ENCODE measurements around the gene R3HDM2.
"Not testable (repeated sequence)": the region's sequence is repeated elsewhere in the genome, so short reads cannot be mapped to it uniquely, and the experiment has no call there.

The R3HDM2 gene

DNA sequence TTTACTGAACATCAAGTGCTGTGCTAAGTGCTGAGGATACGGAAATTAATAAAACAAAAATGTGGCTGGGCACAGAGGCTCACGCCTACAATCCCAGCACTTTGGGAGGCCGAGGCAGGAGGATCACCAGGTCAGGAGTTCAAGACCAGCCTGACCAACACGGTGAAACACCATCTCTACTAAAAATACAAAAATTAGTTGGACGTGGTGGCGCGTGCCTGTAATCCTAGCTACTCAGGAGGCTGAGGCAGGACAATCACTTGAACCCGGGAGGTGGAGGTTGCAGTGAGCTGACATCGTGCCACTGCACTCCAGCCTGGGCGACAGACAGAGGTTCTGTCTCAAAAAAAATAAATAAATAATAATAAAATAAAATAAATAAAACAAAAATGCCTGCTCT, 3.9 kb downstream of the R3HDM2 start:
- DNase-seq (ENCODE audit: low read depth in 2 of 2): not testable (repeated sequence)

DNA sequence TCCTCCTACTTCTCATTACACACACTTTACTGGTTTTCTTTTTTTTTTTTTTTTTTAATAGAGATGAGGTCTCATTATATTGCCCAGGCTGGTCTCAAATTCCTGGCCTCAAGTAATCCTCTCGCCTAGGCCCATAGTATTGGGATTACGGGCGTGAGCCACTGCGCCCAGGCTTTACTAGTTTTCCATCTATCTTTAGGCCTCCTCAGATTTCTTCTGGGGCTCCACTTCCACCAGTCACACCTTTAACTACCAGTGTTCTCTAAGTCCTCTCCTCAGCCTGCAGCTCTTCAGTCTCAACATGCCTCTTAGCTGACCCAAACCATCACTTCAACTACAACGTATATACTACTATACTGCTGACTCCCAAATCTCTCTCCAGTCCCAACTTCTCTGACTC, 10.4 kb downstream of the R3HDM2 start:
- no peak for DNase-seq (ENCODE audit: low read depth in 2 of 2)

DNA sequence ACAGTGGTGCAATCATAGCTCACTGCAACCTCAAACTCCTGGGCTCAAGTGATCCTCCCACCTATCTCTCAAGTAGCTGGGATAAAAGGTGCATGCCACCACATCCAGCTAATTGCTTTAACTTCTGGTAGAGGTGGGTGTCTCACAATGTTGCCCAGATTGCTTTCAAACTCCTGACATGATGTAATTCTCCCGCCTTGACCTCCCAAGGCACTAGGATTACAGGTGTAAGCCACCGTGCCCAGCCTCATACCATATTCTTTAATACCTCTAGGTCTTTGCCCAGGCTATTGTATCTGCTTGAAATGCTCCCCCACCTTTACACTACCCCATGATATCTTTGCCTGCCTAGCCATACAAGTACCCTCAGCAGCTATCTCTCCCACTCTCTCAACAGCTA, 11.3 kb downstream of the R3HDM2 start:
- DNase-seq (ENCODE audit: low read depth in 2 of 2): no peak

DNA sequence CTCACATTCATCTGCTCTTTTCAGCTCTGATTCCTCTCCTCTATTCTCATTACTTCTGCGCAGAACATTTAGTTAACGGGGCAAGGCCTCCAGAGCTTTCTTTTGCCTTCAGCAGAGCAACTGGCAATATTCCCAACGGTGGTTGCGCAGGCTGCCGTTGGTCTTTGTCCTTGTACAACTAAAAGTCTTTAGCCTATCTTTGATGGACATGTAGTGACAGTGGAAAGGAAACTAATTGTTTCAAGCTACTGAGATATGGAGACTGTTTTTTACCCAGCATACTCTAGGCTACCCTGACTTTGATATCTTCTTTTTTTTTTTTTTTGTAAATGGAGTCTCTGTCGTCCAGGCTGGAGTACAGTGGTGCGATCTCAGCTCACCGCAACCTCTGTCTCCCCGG, 12.6 kb downstream of the R3HDM2 start:
- DNase-seq (ENCODE audit: low read depth in 2 of 2): no peak

DNA sequence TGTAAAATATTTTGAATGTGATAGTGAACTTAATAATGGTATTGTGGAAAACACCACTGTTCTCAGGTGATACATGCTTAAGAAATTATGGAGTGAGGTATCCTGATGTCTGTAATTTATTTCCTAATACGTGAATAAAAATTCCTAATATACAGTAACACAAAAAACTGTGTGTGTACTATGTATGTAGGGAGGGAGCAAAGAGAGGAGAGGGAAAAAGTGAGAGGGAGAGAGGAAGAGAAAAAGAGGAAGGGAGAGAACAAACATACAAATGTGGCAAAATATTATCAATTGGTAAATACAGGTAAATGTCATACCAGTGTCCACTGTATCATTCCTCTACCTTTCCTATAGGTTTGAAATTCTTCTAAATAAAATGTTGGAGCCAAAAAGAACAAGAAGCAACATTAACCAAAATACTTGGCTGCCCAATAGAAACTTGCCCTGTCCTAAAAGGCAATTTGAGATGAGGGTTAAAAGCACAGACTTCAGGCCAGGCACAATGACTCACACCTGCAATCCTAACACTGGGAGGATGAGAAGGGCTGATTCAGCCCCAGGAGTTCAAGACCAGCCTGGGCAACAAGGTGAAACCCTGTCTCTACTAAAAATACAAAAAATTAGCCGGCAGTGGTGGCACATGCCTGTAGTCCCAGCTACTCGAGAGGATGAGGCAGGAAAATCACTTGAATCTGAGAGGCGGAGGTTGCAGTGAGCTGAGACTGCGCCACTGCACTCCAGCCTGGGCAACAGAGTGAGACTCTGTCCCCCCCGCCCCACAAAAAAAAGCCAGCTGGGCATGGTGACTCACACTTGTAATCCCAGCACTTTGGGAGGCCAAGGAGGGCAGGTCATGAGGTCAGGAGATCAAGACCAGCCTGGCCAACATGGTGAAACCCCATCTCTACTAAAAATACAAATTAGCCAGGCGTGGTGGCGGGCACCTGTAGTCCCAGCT, 14.5 kb downstream of the R3HDM2 start:
- DNase-seq (ENCODE audit: low read depth in 2 of 2): no peak

DNA sequence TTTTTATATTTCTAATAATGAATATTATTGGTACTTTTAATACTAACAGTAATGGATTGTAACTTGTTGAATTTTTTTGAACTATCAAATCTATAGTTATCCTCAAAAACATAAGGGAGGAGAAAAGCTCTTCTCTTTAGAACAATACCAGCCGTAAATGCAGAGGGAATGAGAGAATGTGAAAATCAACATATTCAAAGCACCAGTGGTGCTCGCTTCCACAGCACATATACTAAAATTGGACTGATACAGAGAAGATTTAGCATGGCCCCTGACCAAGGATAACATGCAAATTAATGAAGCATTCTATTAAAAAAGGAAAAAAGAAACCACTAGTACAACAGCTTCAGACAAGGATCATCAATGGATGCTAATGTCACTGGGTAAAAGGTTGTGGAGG, 15.8 kb downstream of the R3HDM2 start:
- DNase-seq (ENCODE audit: low read depth in 2 of 2): no peak

DNA sequence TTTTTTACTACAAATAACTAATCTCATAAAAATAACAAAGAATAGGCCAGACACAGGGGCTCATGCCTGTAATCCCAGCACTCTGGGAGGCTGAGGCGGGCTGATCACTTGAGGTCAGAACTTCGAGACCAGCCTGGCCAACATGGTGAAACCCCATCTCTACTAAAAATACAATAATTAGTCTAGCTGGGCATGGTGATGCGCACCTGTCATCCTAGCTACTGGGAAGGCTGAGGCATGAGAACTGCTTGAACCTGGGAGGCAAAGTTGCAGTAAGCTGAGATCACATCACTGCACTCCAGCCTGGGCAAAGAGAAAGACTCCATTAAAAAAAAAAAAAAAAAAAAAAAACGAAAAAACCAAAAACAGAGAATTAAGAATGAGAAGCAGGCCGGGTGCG, 16.7 kb downstream of the R3HDM2 start:
- not testable (repeated sequence) for DNase-seq (ENCODE audit: low read depth in 2 of 2)

DNA sequence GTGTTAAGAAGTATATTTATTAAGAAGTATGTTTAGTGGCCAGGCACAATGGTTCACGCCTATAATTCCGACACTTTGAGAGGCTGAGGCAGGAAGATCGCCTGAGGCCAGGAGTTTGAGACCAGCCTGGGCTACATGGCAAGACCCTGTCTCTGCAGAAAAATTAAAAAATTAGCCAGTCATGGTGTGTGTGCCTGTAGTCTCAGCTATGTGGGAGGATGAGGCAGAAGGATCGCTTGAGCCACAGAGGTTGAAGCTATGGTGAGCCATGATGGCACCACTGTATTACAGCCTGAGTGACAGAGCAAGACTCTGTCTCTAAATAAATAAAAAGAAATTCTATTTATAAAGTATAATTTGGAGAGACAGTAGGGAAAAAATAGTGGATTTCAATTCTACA, 20.3 kb downstream of the R3HDM2 start:
- no peak for DNase-seq (ENCODE audit: low read depth in 2 of 2)

DNA sequence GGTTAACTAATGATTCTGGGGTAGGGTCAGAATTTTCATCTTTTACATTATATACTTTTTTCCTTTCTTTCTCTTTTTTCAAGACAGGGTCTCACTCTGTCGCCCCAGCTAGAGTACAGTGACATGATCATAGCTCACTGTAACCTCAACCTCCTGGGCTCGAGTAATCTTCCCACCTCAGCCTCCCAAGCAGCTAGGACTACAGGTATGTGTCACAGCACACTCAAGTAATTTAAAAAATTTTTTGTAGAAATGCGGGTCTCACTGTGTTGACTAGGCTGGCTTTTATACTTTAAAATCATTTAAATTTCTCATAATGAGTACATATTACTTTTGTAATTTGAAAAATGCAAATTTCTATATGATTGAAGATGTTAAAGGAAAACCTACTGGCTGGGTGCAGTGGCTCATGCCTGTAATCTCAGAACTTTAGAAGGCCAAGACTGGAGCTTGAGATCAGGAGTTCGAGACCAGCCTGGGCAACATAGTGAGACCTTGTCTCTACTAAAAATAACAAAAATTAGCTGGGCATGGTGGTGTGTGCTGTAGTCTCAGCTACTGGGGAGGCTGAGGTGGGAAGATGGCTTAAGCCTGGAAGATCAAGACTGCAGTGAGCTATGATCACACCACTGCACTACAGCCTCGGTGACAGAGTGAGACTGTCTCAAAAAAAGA, 25.7 kb downstream of the R3HDM2 start:
- no peak for DNase-seq (ENCODE audit: low read depth in 2 of 2)

DNA sequence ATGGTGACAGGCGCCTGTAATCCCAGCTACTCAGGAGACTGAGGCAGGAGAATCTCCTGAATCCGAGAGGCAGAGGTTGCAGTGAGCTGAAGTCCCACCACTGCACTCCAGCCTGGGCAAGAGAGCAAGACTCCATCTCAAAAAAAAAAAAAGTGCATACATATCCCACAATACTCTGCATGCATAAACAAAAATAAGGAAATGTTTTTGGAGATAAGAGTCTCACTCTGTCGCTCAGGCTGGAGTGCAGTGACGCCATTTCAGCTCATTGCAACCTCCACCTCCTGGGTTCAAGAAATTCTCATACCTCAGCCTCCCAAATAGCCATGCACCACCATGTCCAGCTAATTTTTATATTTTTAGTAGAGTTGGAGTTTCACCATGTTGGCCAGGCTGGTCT, 28.7 kb downstream of the R3HDM2 start:
- not testable (repeated sequence) for DNase-seq (ENCODE audit: low read depth in 2 of 2)

DNA sequence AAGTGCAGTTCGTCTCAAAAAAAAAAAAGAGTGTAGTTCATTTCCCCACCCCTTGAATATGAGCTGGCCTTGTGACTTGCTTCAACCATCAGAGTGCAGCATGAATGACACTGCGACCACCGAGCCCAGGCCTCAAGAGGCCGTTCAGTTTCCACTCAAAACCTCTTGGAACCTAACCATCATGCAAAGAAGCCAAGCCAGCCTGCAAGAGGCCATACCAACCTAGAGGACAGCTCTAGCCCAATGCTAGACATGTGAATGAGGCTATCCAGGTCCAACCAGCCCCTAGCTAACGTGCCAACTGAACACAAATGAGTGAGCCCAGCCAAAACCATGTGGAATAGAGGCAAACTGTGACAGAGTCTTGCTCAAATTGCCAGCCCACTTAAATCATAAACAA, 29.7 kb downstream of the R3HDM2 start:
- DNase-seq (ENCODE audit: low read depth in 2 of 2): no peak

DNA sequence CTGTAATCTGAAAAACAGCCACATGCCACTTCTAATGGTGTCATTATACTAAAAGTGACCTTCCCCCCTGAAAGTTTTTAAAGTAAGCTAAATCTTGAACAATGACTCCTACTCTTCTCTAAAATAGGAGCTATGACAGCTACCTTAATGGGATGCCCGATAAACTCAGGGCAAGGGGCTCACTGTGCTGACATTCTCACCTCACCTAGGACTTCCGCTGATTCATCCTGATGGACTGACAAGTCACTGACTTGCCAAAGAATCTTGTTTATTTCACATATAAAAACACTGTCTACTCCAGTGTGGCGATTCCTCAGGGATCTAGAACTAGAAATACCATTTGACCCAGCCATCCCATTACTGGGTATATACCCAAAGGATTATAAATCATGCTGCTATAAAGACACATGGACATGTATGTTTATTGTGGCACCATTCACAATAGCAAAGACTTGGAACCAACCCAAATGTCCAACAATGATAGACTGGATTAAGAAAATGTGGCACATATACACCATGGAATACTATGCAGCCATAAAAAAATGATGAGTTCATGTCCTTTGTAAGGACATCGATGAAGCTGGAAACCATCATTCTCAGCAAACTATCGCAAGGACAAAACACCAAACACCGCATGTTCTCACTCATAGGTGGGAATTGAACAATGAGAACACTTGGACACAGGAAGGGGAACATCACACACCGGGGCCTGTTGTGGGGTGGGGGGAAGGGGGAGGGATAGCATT, 31.0 kb downstream of the R3HDM2 start:
- DNase-seq (ENCODE audit: low read depth in 2 of 2): not testable (repeated sequence)

DNA sequence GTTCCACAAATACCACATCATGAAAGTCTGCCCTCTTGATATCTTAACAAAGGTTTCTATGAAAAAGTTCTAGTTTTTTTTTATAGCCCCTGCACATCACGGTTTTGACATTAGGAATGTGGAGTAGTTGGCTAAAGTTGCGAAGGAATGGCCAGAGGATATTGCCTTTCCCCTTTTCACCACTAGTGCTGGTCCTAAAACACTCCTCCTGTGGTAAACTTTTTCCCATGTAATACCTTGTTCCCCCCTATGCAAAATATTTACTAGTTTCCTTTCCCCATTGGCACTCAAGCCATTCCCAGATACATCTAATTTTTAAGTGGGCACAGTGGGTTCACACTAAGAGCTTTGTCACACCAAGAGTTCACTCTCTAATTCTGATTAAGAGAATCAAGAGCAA, 33.4 kb downstream of the R3HDM2 start:
- DNase-seq (ENCODE audit: low read depth in 2 of 2): no peak

DNA sequence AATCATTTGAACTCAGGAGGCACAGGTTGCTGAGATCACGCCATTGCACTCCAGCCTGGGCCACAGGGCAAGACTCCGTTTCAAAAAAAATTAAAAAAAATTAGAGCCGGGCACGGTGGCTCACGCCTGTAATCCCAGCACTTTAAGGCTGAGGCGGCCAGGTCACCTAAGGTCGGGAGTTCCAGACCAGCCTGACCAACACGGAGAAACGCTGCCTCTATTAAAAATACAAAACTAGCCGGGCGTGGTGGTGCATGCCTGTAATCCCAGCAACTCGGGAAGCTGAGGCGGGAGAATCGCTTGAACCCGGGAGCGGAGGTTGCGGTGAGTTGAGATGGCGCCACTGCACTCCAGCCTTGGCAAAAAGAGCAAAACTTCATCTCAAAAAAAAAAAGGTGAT, 35.7 kb downstream of the R3HDM2 start:
- no peak for DNase-seq (ENCODE audit: low read depth in 2 of 2)

DNA sequence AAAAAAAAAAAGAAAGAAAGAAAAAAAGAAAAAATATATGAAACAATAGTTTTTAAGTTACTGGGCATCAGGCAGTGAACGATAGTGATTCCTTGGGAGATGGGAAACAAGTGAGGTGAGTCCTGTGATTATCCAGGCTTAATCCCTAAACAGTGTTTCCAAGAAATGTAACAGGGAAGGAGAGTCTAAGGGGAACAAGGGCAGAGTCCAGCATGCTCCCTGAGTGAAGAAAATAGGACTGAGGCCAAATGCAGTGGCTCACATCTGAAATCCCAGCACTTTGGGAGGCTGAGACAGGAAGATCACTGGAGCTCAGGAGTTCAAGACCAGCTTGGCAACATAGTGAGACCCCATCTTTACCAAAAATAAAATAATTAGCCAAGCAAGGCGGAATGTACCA, 40.7 kb downstream of the R3HDM2 start:
- no peak for DNase-seq (ENCODE audit: low read depth in 2 of 2)

DNA sequence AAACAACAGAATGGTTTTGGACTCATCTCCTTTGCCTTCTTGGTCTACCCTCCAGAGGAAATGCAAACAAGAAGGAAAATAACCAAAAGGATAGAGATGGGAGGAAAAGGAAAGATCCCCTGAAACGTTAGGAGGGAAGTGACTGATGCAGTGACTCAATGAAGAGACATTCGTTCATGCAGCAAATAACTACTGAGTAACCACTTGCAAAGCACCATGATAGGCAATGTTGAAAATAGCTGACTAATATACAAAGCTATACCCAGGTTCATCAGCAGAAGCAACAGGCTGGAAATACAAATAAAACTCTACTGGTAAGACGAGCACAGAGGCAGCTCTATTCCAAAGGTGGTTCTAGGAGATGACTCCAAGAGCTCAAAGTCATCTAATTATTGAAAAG, 41.8 kb downstream of the R3HDM2 start:
- DNase-seq (ENCODE audit: low read depth in 2 of 2): no peak

DNA sequence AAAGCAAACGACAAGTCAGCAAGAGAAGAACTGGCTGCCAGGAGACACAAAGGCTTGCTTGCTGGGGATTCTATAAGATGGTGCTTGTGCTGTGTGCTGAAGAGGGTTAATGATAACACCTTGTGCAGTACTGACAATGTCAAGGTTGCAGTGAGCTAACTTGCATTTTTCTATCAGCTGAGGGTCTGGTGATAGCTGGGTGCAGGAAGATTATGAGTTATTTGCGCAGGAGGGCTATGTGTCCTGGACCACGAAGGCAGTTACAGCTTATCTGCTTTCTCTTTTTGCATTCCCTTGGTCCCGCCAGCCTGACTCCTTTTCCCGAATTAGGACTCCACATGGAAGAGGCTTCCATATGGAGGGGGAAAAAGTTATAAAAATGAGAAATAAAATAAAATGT, 42.4 kb downstream of the R3HDM2 start:
- DNase-seq (ENCODE audit: low read depth in 2 of 2): no peak

DNA sequence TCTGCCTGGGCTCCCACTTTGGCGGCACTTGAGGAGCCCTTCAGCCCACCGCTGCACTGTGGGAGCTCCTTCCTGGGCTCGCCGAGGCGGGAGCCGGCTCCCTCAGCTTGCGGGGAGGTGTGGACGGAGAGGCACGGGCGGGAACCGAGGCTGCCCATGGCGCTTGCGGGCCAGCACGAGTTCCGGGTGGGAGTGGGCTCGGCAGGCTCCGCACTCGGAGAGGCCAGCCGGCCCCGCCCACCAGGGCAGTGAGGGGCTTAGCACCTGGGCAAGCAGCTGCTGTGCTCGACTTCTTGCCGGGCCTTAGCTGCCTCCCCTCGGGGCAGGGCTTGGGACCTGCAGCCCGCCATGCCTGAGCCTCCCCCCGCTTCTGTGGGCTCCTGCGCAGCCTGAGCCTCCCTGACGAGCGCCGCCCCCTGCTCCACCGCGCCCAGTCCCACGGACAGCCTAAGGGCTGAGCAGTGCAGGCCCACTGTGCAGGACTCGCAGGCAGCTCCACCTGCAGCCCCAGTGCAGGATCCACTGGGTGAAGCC, 44.6 kb downstream of the R3HDM2 start:
- no peak for DNase-seq (ENCODE audit: low read depth in 2 of 2)

DNA sequence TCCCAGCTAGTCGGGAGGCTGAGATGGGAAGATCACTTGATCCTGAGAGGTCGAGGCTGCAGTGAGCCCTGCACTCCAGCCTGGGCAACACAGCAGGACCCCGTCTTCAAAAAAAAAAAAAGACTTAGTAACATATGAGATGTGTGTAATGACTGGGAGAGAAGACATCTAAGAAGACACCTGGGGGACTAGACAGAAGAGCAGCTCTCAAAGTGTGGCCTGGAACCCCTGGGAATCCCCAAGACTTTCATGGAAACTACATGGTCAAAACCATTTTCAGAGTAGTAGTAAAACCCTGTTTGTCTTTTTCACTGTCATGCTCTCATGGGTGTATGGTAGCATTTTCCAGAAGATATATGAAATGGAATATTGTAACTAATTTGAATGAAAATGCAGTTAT, 45.3 kb downstream of the R3HDM2 start:
- no peak for DNase-seq (ENCODE audit: low read depth in 2 of 2)

DNA sequence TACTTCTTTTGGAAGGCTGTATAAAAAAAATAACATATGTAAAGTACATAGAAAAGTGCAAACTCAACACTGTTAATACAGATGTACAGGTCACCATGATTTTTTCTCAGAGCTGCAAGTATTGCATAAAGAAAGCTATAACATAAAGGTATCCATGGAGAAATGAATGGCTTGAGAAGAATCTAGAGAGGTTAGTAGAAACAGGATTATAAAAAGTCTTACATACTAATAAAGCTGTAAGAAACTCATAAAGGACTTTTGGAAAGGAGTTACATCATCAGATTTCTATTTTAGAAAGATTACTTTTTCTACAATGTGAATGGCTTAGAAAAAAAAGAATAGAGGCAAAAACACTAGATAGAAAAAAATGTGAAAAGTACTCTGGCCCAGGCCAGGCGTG, 46.4 kb downstream of the R3HDM2 start:
- no peak for DNase-seq (ENCODE audit: low read depth in 2 of 2)

DNA sequence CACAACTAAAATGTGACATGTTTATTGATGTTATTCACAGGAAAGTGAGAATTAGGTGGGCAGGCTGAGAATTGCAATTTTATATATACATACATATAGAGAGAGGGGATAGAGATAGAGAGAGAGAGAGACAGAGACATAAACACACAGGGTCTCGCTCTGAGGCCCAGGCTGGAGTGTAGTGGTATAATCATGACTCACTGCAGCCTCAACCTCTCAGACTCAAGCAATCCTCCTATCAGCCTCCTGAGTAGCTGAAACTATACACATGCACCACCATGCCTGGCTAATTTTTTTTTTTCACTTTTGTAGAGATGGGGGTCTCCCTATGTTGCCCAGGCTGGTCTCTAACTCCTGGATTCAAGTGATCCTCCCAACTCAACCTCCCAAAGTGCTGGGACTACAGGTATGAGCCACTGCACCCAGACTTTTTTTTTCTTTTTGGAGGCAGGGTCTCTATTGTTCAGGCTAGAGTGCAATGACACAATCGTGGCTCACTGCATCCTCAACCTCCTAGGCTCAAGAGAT, 49.1 kb downstream of the R3HDM2 start:
- no peak for DNase-seq (ENCODE audit: low read depth in 2 of 2)

DNA sequence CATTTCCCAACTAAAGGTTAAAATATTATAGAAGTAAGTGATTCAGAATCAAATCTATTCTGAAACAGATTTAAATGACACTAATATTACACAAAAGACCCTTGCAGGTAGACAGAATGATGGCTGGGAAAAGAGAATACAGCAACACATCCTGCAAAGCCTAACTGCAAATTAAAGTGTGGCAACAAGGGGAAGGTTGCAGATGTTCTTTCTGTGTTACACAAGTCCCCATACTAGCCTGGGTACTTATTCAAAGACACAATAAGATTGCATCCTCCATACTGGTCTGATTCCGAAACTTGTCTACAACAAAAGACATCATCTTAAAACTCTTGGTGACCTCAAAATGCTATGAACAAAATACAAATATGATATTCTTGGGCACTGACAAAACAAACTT, 50.5 kb downstream of the R3HDM2 start:
- DNase-seq (ENCODE audit: low read depth in 2 of 2): no peak

All from stimulated activated CD4-positive, alpha-beta T cell treated with anti-CD3 and anti-CD28 coated beads, Interleukin-1b, Interleukin-23, amount 100 ng/mL, for 4 hours (primary cell).